IMR-90 (cell line): Measurements from ENCODE around the gene THY1. TPM values are rescaled to one million over a fixed set of nuclear protein-coding genes. Genes with fewer than 3 reads are reported as not detected.

Source experiments
- ATAC-seq: fragments of 200-7000 bp; cut with Tn5 transposase; 2 replicates; pipeline ENCODE4 v1.9.1; 2020; ENCODE audit warnings: low read depth, mild to moderate bottlenecking, moderate library complexity
- BruUV-seq: library from RNA; stranded (reverse); fragments of 400-500 nt; replicated peaks from 2 replicates; lab custom pipeline; 2021; lab: Mats Ljungman, UMichigan
- CTCF ChIA-PET: fragments of 300-600 bp; formaldehyde crosslinking; extraction: SDS; loops from one replicate; lab custom pipeline; 2021; ENCODE audit warnings: antibody characterized with exemption; lab: Yijun Ruan, JAX
- POLR2A ChIA-PET: fragments of 300-600 bp; sonication (Branson Sonifier 250); formaldehyde crosslinking; loops from one replicate; lab custom pipeline; 2022; ENCODE audit warnings: antibody characterized with exemption; ENCODE audit not compliant: unreplicated experiment; lab: Charles Lee
- DNase-seq: peaks from one replicate; pipeline ENCODE4 v3.0.0; 2013
- H2AFZ ChIP-seq: replicated peaks from 2 replicates; pipeline ENCODE3; 2013; ENCODE audit warnings: low read length, mild to moderate bottlenecking; ENCODE audit not compliant: poor library complexity
- H2AK5ac ChIP-seq: 2 replicates; pipeline ENCODE4 v1.6.1; 2013; ENCODE audit warnings: low read depth, low read length, inconsistent platforms
- H2AK9ac ChIP-seq: replicated peaks from 2 replicates; pipeline ENCODE3; 2013; ENCODE audit warnings: mild to moderate bottlenecking, low read depth, low read length, moderate library complexity; ENCODE audit not compliant: poor library complexity
- H2BK120ac ChIP-seq: 2 replicates; pipeline ENCODE4 v1.6.1; 2013; ENCODE audit warnings: low read depth, low read length, inconsistent platforms
- H2BK15ac ChIP-seq: 3 replicates; pipeline ENCODE4 v1.6.1; 2013; ENCODE audit warnings: low read depth, low read length, inconsistent platforms
- H2BK20ac ChIP-seq: 2 replicates; pipeline ENCODE4 v1.6.1; 2013; ENCODE audit warnings: low read depth, mild to moderate bottlenecking, inconsistent platforms, low read length, moderate library complexity
- H2BK5ac ChIP-seq: 2 replicates; pipeline ENCODE4 v1.6.1; 2013; ENCODE audit warnings: mild to moderate bottlenecking, low read depth, low read length, inconsistent platforms; ENCODE audit not compliant: poor library complexity, severe bottlenecking
- H3K14ac ChIP-seq: replicated peaks from 2 replicates; pipeline ENCODE4 v1.6.1; 2013; ENCODE audit warnings: low read depth, low read length, inconsistent platforms
- H3K18ac ChIP-seq: 2 replicates; pipeline ENCODE4 v1.6.1; 2013; ENCODE audit warnings: low read depth, low read length, control low read depth
- H3K23ac ChIP-seq: 2 replicates; pipeline ENCODE4 v1.6.1; 2013; ENCODE audit warnings: low read depth, low read length, inconsistent platforms
- H3K27ac ChIP-seq: 2 replicates; pipeline ENCODE4 v1.5.1; 2013; ENCODE audit warnings: mild to moderate bottlenecking, control low read depth, low read length; ENCODE audit not compliant: insufficient read depth
- H3K27me3 ChIP-seq: 2 replicates; pipeline ENCODE4 v1.6.1; 2013; ENCODE audit warnings: low read length; ENCODE audit not compliant: control insufficient read depth, insufficient read depth
- H3K36me3 ChIP-seq: 2 replicates; pipeline ENCODE4 v1.6.1; 2013; ENCODE audit warnings: low read length, mixed read lengths; ENCODE audit not compliant: control insufficient read depth, insufficient read depth
- H3K4ac ChIP-seq: 2 replicates; pipeline ENCODE4 v1.6.1; 2013; ENCODE audit warnings: low read depth, low read length, inconsistent platforms
- H3K4me1 ChIP-seq: 2 replicates; pipeline ENCODE4 v1.6.1; 2013; ENCODE audit warnings: low read length, mixed read lengths; ENCODE audit not compliant: control insufficient read depth, insufficient read depth
- H3K4me2 ChIP-seq: 2 replicates; pipeline ENCODE4 v1.6.1; 2013; ENCODE audit warnings: low read depth, mild to moderate bottlenecking, control low read depth, low read length, moderate library complexity
- H3K4me3 ChIP-seq: 2 replicates; pipeline ENCODE4 v1.5.1; 2013; ENCODE audit warnings: low read depth, mild to moderate bottlenecking, control low read depth, low read length, moderate library complexity; ENCODE audit not compliant: insufficient read depth
- H3K56ac ChIP-seq: 2 replicates; pipeline ENCODE4 v1.6.1; 2013; ENCODE audit warnings: low read length, inconsistent platforms; ENCODE audit not compliant: insufficient read depth; ENCODE audit errors: extremely low read depth
- H3K79me1 ChIP-seq, 2 experiments: 2 replicates each; pipeline ENCODE4 v1.6.1; 2013; ENCODE audit warnings: low read length in 2 of 2, inconsistent platforms in 1 of 2, low read depth in 1 of 2
- H3K9ac ChIP-seq: 2 replicates; pipeline ENCODE4 v1.6.1; 2013; ENCODE audit warnings: low read depth, low read length, control low read depth
- H3K9me1 ChIP-seq: 2 replicates; pipeline ENCODE4 v1.6.1; 2013; ENCODE audit warnings: low read length, inconsistent platforms; ENCODE audit not compliant: insufficient read depth
- H3K9me3 ChIP-seq: 2 replicates; pipeline ENCODE4 v1.6.1; 2013; ENCODE audit warnings: low read length; ENCODE audit not compliant: control insufficient read depth, insufficient read depth
- H4K20me1 ChIP-seq: 2 replicates; pipeline ENCODE4 v1.6.1; 2013; ENCODE audit warnings: low read length, inconsistent platforms; ENCODE audit not compliant: insufficient read depth
- H4K5ac ChIP-seq: 2 replicates; pipeline ENCODE4 v1.6.1; 2013; ENCODE audit warnings: mild to moderate bottlenecking, low read depth, low read length, control low read depth
- H4K8ac ChIP-seq, 2 experiments: 2 replicates each; pipeline ENCODE4 v1.6.1; 2013; ENCODE audit warnings: low read depth in 2 of 2, low read length in 2 of 2, control low read depth in 1 of 2, inconsistent platforms in 1 of 2
- H4K91ac ChIP-seq: 2 replicates; pipeline ENCODE4 v1.6.1; 2013; ENCODE audit warnings: low read depth, low read length, inconsistent platforms; ENCODE audit not compliant: insufficient read depth
- BHLHE40 ChIP-seq: fragments of 150-350 bp; IDR thresholded peaks from 2 replicates; pipeline ENCODE4 v1.6.1; 2016; ENCODE audit warnings: mild to moderate bottlenecking, low read depth, low read length
- CEBPB ChIP-seq: IDR thresholded peaks from 2 replicates; pipeline ENCODE4 v1.6.1; 2012; ENCODE audit warnings: low read depth, low read length, improper control_type of control experiment
- CHD1 ChIP-seq: IDR thresholded peaks from 2 replicates; pipeline ENCODE4 v1.6.1; 2012; ENCODE audit warnings: low read depth, low read length, improper control_type of control experiment
- CTCF ChIP-seq: conservative IDR thresholded peaks from 2 replicates; pipeline ENCODE4 v1.5.1; 2012; ENCODE audit warnings: mild to moderate bottlenecking, low read depth, low read length, improper control_type of control experiment
- MAZ ChIP-seq: IDR thresholded peaks from 2 replicates; pipeline ENCODE4 v1.6.1; 2012; ENCODE audit warnings: low read depth, mild to moderate bottlenecking, low read length, improper control_type of control experiment, moderate library complexity, borderline replicate concordance
- MXI1 ChIP-seq: IDR thresholded peaks from 2 replicates; pipeline ENCODE4 v1.6.1; 2012; ENCODE audit warnings: low read depth, mild to moderate bottlenecking, low read length, moderate library complexity, borderline replicate concordance
- NFE2L2 ChIP-seq: fragments of 150-350 bp; IDR thresholded peaks from 2 replicates; pipeline ENCODE4 v1.6.1; 2016; ENCODE audit warnings: low read depth, mild to moderate bottlenecking, low read length
- POLR2A ChIP-seq: IDR thresholded peaks from 2 replicates; pipeline ENCODE4 v1.6.1; 2012; ENCODE audit warnings: mild to moderate bottlenecking, low read depth, low read length
- RAD21 ChIP-seq: IDR thresholded peaks from 2 replicates; pipeline ENCODE4 v1.6.1; 2012; ENCODE audit warnings: low read length, improper control_type of control experiment
- RCOR1 ChIP-seq: IDR thresholded peaks from 2 replicates; pipeline ENCODE4 v1.6.1; 2012; ENCODE audit warnings: mild to moderate bottlenecking, low read length, improper control_type of control experiment; ENCODE audit not compliant: insufficient replicate concordance
- RFX5 ChIP-seq: IDR thresholded peaks from 2 replicates; pipeline ENCODE4 v1.8.0; 2012; ENCODE audit warnings: low read depth, mild to moderate bottlenecking, low read length, moderate library complexity
- SMC3 ChIP-seq: fragments of 150-350 bp; IDR thresholded peaks from 2 replicates; pipeline ENCODE4 v1.6.1; 2016; ENCODE audit warnings: low read depth, mild to moderate bottlenecking, antibody characterized with exemption, low read length, moderate library complexity
- USF2 ChIP-seq: fragments of 150-350 bp; IDR thresholded peaks from 2 replicates; pipeline ENCODE4 v1.6.1; 2017; ENCODE audit warnings: mild to moderate bottlenecking, antibody characterized with exemption, low read length, low read depth
- WGBS, 2 experiments: methylation state at CpG; one replicate each; pipeline versions ENCODE4 v1.1.5 to v1.1.7; 2013; ENCODE audit warnings: missing lambda C conversion rate in 2 of 2; ENCODE audit not compliant: insufficient read length in 1 of 2; ENCODE audit errors: extremely low coverage in 2 of 2; 5-methylcytosine and 5-hydroxymethylcytosine counted together
- dilution Hi-C: fragments of 300-500 bp; cut with HindIII; formaldehyde crosslinking; loops from one replicate; pipeline ENCODE4 v1.14.3; 2018; ENCODE audit warnings: low sequenced_read_pairs; ENCODE audit not compliant: unreplicated experiment
- in situ Hi-C: fragments of 300-500 bp; cut with MboI; formaldehyde crosslinking; loops from 3 replicates; pipeline ENCODE4 v1.14.3; 2019; ENCODE audit warnings: low sequenced_read_pairs, inconsistent platforms, mixed read lengths
- intact Hi-C: fragments of 100-400 bp; cut with micrococcal nuclease; formaldehyde crosslinking; loops from 2 replicates; pipeline ENCODE4 v1.10.0; 2022
- polyA plus RNA-seq, 3 experiments: library from polyadenylated mRNA; depleted of rRNA; stranded (reverse); fragments of >200 nt; gene quantifications; 2 replicates each; pipeline ENCODE4 v1.2.3, GENCODE V29; 2012; ENCODE audit warnings: low replicate concordance in 1 of 3
- total RNA-seq: library from RNA; depleted of rRNA; stranded (reverse); fragments of >200 nt; gene quantifications from 2 replicates; pipeline ENCODE4 v1.2.3, GENCODE V29; 2012

The THY1 gene
- total and polyA plus RNA-seq, 2 of the 4 experiments (the other 2 are of a cell fraction) = 703 to 2,603 TPM

DNA sequence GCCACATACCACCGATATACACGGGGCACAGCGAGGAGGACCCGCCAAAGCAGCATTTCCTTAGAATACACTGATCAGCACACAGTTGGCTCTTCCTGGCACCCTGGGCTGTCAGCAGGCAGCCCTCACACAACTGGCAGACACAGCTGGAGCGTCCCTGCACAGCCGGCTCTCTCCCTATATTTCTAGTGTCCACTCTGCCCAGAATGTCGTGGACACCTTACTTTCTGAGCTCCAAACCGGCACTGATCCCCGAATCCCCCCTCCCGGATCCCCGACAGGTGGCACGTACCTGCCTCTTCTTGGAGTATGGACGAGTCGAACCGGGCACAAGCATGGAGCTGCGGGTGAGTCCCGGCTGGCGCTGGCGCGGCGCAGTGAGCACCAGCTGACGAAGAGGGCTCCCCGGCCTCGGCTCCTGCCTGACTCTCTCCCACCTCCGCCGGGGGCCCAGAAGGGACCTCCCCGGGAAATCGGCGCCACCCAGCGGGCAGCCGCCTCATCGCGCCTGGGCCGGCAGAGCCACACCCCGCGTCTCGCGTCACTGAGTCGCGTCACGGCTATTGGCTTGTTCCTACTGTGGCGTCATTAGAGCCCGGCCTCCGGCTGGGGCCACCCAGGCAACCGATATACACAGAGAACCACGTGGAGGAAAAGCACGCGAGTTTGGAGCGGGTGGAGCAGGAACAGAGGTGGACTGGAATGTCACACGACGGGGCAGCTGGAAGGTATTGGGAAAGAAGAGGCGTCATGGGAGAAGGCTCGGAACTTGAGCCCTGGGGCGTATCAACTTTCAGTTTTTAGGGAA, 41.6 kb downstream of the THY1 start, which contains the start of gene USP2:
TSS of gene USP2 (minus strand) at position 510 of the 808 bp plus-strand sequence. CDS start 8,210 bp downstream, outside the sequence.
- no peak within 1 kb of the TSS for H3K23ac ChIP-seq
- H2AFZ ChIP-seq = peak within 1 kb of the TSS; percentile 98
- H3K9me1 ChIP-seq = no peaks in the 10 kb centered on the region; the same call in 1 of the 2 replicates
- peak within 1 kb of the TSS; percentile 15; the same call in 1 of the 2 replicates for H2AK5ac ChIP-seq
- H3K4me2 ChIP-seq = peak within 1 kb of the TSS; percentile 83
- TF ChIP-seq RAD21 = peak; percentile 72
- TF ChIP-seq CTCF = peak; percentile 96
- peak; percentile 97 for TF ChIP-seq MAZ
- TF ChIP-seq CHD1 = no peak
- peak; percentile 90 for TF ChIP-seq BHLHE40
- TF ChIP-seq MXI1 = peak; percentile 100
- peak; percentile 67 for TF ChIP-seq SMC3
- TF ChIP-seq RFX5 = peak; percentile 51; the same call in 1 of the 2 replicates
- no peak; the same call in 1 of the 2 replicates for TF ChIP-seq POLR2A
- peak; percentile 92 for TF ChIP-seq CEBPB
- peak; percentile 94 for TF ChIP-seq USF2
- TF ChIP-seq NFE2L2 = no peak
- TF ChIP-seq RCOR1 = no peak
- H2BK20ac ChIP-seq = no peak within 1 kb of the TSS
- ChIA-PET CTCF (interaction anchor here (0.8 to 3.2 kb wide), 11 partner anchors 9 to 348 kb away, joined by 3 to 23 read pairs (median 4); partner anchors contain the start of genes C1QTNF5 and NECTIN1), POLR2A (no interaction called here)
- H3K79me1 ChIP-seq = no peaks in the 10 kb centered on the region
- no peak within 1 kb of the TSS for H3K18ac ChIP-seq
- peaks cover 20% of the 10 kb centered on the region for H3K27me3 ChIP-seq
- no TSS peak for BruUV-seq
- H3K14ac ChIP-seq = peak within 1 kb of the TSS; percentile 54
- H4K20me1 ChIP-seq = no peaks in the 10 kb centered on the region
- H2AK9ac ChIP-seq = peak within 1 kb of the TSS; percentile 10
- peaks cover 10% of the 10 kb centered on the region for H3K4me1 ChIP-seq
- no peak within 1 kb of the TSS for H3K56ac ChIP-seq
- peak within 1 kb of the TSS; percentile 11; the same call in 1 of the 3 replicates for H2BK15ac ChIP-seq
- intact Hi-C loops = loop anchor here (1.0 to 2.0 kb wide), 2 partner anchors 41 to 93 kb away; partner anchors contain the start of gene THY1
- no peaks in the 10 kb centered on the region for H3K9me3 ChIP-seq
- H2BK120ac ChIP-seq = peak within 1 kb of the TSS; percentile 42; the same call in 1 of the 2 replicates
- dilution Hi-C loops = no loop called here
- H3K27ac ChIP-seq = no peak within 1 kb of the TSS; the same call in 1 of the 2 replicates
- no peak within 1 kb of the TSS for H4K8ac ChIP-seq
- no peak within 1 kb of the TSS for H4K5ac ChIP-seq
- H3K4me3 ChIP-seq = peak within 1 kb of the TSS; percentile 50
- ATAC-seq (peak; percentile 99), DNase-seq (peak; percentile 96)
- H3K36me3 ChIP-seq = no peaks in the 10 kb centered on the region
- 0% methylated on average over 38 of the region's 54 CpGs; no CpG with 5 or more reads in 1 of the 2 experiments for WGBS, 2 experiments
- in situ Hi-C loops = no loop called here
- no peak within 1 kb of the TSS for H4K91ac ChIP-seq
- no peak within 1 kb of the TSS for H2BK5ac ChIP-seq
- H3K9ac ChIP-seq = peak within 1 kb of the TSS; percentile 36
- peak within 1 kb of the TSS; percentile 57; the same call in 1 of the 2 replicates for H3K4ac ChIP-seq
